Right lobe of liver (tissue), 4 donors: ENCODE data around the gene RAB11FIP4.

Experiments used
- CTCF ChIP-seq, 4 donors: fragments of 200-600 bp in 3 of 4; fragments of 450-650 bp in 1 of 4; IDR thresholded peaks; one replicate each; pipeline versions ENCODE4 v1.5.1 to v1.8.0; 2016 to 2022; ENCODE audit warnings: antibody characterized with exemption in 4 of 4, mild to moderate bottlenecking in 2 of 4
- POLR2A ChIP-seq: fragments of 450-650 bp; IDR thresholded peaks from one replicate; pipeline ENCODE4 v1.6.1; 2017; ENCODE audit warnings: antibody characterized with exemption, mild to moderate bottlenecking
- donor health status: DM: no; HTN: no; CAD: no.
- donor health status: DM: no; HTN: no; CAD: no.
- donor health status: DM: no; HTN: yes; CAD: no.

- TF ChIP-seq CTCF (IDR thresholded peaks at IDR 0.05), result no peak
- TF ChIP-seq POLR2A, result no peak
Measured at GRCh38 chr17:31355935-31356334, 35.5 kb upstream of the RAB11FIP4 start.
